Heart left ventricle (tissue), 13 donors: Measurements from ENCODE around the gene WDR33.

ENCODE experiments used
- POLR2A ChIP-seq, 2 donors: fragments of 450-650 bp; IDR thresholded peaks; one replicate each; pipeline ENCODE4 v1.6.1; 2017; ENCODE audit warnings: antibody characterized with exemption in 2 of 2, mild to moderate bottlenecking in 2 of 2, moderate library complexity in 2 of 2
- TF ChIP-seq, protein P1 (sequence below), 12 donors: fragments of 200-600 bp; sonication (generic) in 4 of 12; IDR thresholded peaks; one replicate each; pipeline versions ENCODE4 v1.5.0 to v1.8.0; 2018 to 2022; ENCODE audit warnings: antibody characterized with exemption in 12 of 12, mild to moderate bottlenecking in 5 of 12
- donor health status: ischemic (EF 13 %, LVEDD 7.1; RV severe dilation, severe dysfunction).
- donor health status: DM: no; HTN: yes; CAD: no.
- donor health status: DM: no; HTN: no; CAD: no.
- donor health status: ischemic (EF 25% LVEDD 6.9; RV normal size, moderate dysfunction).
- donor health status: ischemic (EF 25% LVEDD 5.7; RV mildly dilated, moderate dysfunction).
- donor health status: ischemic (EF 35%, LVEDD 5.7; RV mildly dilated, moderate dysfunction).
- donor health status: nonischemic (EF 11% LVEDD 7.7; RV severe dilation, severe dysfunction).
- donor health status: DM: yes; HTN: yes; CAD: no.
- donor health status: PGD.
- donor health status: ischemic (EF 29% LVEDD 5.4; RV normal size, mild dysfunction).
- donor health status: nonischemic (EF 23%, LVEDD 6.1; RV moderate dilation, normal function).

GRCh38 chr2:127653421-127654083 lies 157.4 kb downstream of the WDR33 start:
- TF ChIP-seq, protein P1, sequence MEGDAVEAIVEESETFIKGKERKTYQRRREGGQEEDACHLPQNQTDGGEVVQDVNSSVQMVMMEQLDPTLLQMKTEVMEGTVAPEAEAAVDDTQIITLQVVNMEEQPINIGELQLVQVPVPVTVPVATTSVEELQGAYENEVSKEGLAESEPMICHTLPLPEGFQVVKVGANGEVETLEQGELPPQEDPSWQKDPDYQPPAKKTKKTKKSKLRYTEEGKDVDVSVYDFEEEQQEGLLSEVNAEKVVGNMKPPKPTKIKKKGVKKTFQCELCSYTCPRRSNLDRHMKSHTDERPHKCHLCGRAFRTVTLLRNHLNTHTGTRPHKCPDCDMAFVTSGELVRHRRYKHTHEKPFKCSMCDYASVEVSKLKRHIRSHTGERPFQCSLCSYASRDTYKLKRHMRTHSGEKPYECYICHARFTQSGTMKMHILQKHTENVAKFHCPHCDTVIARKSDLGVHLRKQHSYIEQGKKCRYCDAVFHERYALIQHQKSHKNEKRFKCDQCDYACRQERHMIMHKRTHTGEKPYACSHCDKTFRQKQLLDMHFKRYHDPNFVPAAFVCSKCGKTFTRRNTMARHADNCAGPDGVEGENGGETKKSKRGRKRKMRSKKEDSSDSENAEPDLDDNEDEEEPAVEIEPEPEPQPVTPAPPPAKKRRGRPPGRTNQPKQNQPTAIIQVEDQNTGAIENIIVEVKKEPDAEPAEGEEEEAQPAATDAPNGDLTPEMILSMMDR (IDR thresholded peaks at IDR 0.05) = no peak
- no peak for TF ChIP-seq POLR2A (IDR thresholded peaks at IDR 0.05)
